DMS79 treated with DMSO at 0.1 percent for 48 hours (cell line): Measurements from ENCODE around the gene F12.

Source experiments
- DNase-seq: peaks from one replicate; lab custom pipeline; 2025; lab: John Stamatoyannopoulos, UW

F12 gene

DNA sequence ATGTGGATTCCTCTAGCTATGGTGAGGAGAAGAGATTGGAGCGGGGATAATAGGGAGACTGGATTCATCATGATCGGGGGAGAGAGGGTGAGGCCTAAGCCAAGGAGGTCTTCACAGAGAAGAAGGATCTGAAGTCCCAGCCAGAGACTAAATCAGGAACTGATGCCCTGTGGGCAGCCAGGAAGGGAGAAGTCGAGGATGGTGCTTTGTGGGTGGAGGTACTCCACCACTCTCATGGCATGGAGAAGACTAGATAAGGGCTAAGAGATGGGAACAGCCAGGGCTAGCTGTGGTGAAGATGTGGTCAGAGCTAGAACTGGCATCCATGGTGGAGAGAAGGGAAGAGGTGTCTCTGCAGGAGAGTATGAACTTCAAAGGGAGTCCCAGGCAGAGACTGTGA is 54.7 kb downstream of the F12 start:
- DNase-seq, result no peak

DNA sequence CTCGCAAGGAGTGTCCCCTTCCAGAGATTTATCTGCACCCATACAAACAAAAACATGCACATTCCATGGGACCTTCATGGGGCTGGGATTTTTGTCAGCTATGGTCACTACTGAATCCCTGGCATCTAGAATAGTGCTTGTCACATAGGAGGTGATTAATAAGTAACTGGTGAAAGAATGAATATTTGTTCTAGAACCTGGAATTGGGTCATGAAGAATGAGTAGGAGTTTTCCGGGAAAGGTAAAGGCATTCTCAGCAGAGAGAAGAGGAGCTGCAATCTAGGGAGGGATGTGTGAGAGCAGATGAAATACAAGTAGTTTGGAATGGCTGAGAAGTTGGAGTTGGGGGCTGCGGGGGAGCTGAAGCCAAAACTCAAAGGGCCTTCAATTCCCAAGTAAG is 55.1 kb downstream of the F12 start:
- no peak for DNase-seq

DNA sequence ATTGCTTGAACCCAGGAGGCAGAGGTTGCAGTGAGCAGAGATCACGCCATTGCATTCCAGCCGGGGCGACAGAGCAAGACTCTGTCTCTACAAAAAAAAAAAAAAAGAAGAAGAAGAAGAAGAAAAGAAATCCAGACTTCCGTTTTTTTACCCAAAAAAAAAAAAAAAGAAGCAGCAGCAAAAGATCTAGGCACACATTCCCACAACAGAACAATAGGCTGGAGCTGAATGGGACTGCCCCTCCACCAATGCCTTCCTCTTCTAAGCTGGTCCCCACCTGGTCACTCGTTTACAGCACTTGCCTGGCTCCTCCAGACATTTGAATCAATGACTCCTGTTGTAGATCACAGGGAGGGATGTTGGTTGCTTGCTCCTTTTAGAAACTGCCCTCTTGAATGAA is 56.3 kb downstream of the F12 start:
- no peak for DNase-seq
